Breast epithelium (tissue), 4 donors: Measurements from ENCODE around the gene ST6GALNAC2. TPM values are rescaled to one million over a fixed set of nuclear protein-coding genes. Genes with fewer than 3 reads are reported as not detected.
"Not testable (repeated sequence)": the region's sequence is repeated elsewhere in the genome, so short reads cannot be mapped to it uniquely, and the experiment has no call there.

Source experiments
- DNase-seq, 2 donors: peaks; one replicate each; pipeline ENCODE4 v3.0.0-alpha.2; 2019; ENCODE audit warnings: low spot score in 2 of 2
- H3K27ac ChIP-seq, 2 donors: fragments of 200-600 bp; sonication (generic) in 1 of 2; one replicate each; pipeline ENCODE4 v1.5.1; 2016 to 2019; ENCODE audit warnings: mild to moderate bottlenecking in 1 of 2
- H3K27me3 ChIP-seq, 2 donors: fragments of 200-600 bp; sonication (generic) in 1 of 2; one replicate each; pipeline versions ENCODE4 v1.5.1 to v1.6.0; 2017 to 2019; ENCODE audit warnings: control low read depth in 1 of 2, mild to moderate bottlenecking in 1 of 2
- H3K36me3 ChIP-seq: fragments of 200-600 bp; one replicate; pipeline ENCODE4 v1.5.1; 2019
- H3K4me1 ChIP-seq, 2 donors: fragments of 200-600 bp; sonication (generic); one replicate each; pipeline ENCODE4 v1.5.1; 2016 to 2019; ENCODE audit warnings: control low read depth in 1 of 2
- H3K4me3 ChIP-seq, 3 donors: fragments of 200-600 bp; sonication (generic); 1 replicate in 2 of 3; 2 replicates in 1 of 3; pipeline ENCODE4 v1.5.1; 2016 to 2019; ENCODE audit warnings: mild to moderate bottlenecking in 3 of 3, moderate library complexity in 2 of 3
- H3K9me3 ChIP-seq, 2 donors: fragments of 200-600 bp; sonication (generic) in 1 of 2; one replicate each; pipeline ENCODE4 v1.5.1; 2016 to 2019; ENCODE audit warnings: control low read depth in 1 of 2
- POLR2A ChIP-seq: fragments of 450-650 bp; IDR thresholded peaks from one replicate; pipeline ENCODE4 v1.6.1; 2016; ENCODE audit warnings: antibody characterized with exemption, mild to moderate bottlenecking, moderate library complexity
- POLR2AphosphoS5 ChIP-seq, 3 donors: sonication (generic); formaldehyde crosslinking; IDR thresholded peaks; one replicate each; pipeline ENCODE4 v1.6.1; 2017; ENCODE audit warnings: antibody characterized with exemption in 3 of 3
- intact Hi-C: fragments of 100-400 bp; cut with DNase I; formaldehyde crosslinking; loops from one replicate; pipeline ENCODE4 v1.15.1; 2023; ENCODE audit warnings: low total_unique reads
- total RNA-seq, 3 donors: library from RNA; depleted of rRNA; stranded (reverse); fragments of >200 nt; gene quantifications; one replicate each; pipeline ENCODE4 v1.1.0, GENCODE V29; 2016
- TF ChIP-seq, protein P1 (sequence below), 3 donors: fragments of 450-650 bp; IDR thresholded peaks; one replicate each; pipeline ENCODE4 v1.5.1; 2016 to 2017; ENCODE audit warnings: antibody characterized with exemption in 3 of 3, mild to moderate bottlenecking in 3 of 3, moderate library complexity in 3 of 3

ST6GALNAC2 gene
- total RNA-seq, 3 donors from 2014 or later, result 10.5 to 39.8 (median 12.0) TPM

DNA sequence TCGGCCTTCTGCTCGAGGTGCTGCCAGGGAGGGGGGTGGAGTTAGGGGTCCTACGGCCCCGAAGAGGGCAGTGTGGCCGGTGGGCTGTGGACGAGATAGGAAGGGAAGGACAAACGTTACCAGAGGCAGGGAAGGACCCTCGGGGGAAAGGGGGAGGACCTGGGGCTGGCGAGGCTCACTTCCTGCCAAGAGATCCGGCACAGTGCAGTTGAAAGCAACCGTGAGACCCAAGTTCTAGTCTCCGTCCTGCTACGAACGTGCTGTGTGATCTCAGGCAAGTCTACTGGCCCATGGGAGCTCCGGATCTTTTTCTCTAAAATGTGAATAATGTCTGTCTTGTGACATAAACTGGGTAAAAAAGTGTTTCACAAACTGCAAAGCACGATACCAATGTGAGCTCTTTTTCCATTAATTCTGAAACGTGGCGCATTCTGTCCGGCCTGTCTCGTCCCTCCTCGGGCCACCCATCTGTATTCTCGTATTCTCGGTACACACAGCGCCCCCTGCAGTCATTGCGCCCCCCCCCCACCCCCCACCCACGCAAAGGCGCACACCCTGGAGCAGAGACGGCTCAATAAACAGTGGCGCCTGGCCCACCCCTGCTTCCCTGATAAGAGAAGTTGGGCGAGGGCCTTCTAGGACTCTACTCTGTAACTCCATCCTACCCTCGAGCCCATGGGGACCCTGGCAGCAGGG is 57.0 kb downstream of the ST6GALNAC2 start:
- TF ChIP-seq POLR2A (no peak), POLR2AphosphoS5 (IDR thresholded peaks at IDR 0.05) (no peak)
- TF ChIP-seq, protein P1, sequence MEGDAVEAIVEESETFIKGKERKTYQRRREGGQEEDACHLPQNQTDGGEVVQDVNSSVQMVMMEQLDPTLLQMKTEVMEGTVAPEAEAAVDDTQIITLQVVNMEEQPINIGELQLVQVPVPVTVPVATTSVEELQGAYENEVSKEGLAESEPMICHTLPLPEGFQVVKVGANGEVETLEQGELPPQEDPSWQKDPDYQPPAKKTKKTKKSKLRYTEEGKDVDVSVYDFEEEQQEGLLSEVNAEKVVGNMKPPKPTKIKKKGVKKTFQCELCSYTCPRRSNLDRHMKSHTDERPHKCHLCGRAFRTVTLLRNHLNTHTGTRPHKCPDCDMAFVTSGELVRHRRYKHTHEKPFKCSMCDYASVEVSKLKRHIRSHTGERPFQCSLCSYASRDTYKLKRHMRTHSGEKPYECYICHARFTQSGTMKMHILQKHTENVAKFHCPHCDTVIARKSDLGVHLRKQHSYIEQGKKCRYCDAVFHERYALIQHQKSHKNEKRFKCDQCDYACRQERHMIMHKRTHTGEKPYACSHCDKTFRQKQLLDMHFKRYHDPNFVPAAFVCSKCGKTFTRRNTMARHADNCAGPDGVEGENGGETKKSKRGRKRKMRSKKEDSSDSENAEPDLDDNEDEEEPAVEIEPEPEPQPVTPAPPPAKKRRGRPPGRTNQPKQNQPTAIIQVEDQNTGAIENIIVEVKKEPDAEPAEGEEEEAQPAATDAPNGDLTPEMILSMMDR (IDR thresholded peaks at IDR 0.05), result no peak
- Histone ChIP-seq H3K27ac (peak overlapping the region; percentile 94 to 99), H3K9me3 (no peaks in the 10 kb centered on the region), H3K27me3 (no peaks in the 10 kb centered on the region), H3K4me1 (peaks cover 20 to 25% of the 10 kb centered on the region in 2 donors), H3K36me3 (no peaks in the 10 kb centered on the region), H3K4me3 (peak overlapping the region in 2 of 3 donors; percentile 18 to 53)
- intact Hi-C loops, result no loop called here
- no peak for DNase-seq

DNA sequence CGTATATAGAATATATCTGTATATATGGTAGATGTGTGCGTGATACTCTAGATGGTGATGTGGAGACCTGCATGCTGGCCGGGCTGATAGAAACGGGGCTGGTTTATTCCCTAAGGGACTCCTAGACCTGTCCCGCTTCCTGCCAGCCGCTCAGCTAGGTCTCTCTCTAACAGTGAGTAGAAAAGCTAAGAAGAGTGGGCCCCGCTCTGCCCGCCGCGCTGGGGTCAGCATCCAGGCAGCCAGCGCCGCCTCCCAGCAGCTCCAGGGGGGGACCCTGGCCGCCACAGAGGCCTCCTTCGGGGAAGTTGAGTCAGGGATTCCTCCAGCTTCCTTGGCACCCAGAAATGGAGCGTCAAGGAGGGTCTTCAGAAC is 57.5 kb downstream of the ST6GALNAC2 start:
- DNase-seq, result no peak
- H3K27me3 ChIP-seq, result no peaks in the 10 kb centered on the region
- intact Hi-C loops, result no loop called here
- H3K9me3 ChIP-seq, result no peaks in the 10 kb centered on the region
- peak overlapping the region; percentile 94 to 99 for H3K27ac ChIP-seq
- TF ChIP-seq POLR2AphosphoS5 (IDR thresholded peaks at IDR 0.05) (peak in 1 of 3 donors; percentile 0), POLR2A (no peak)
- TF ChIP-seq, protein P1 (IDR thresholded peaks at IDR 0.05), result no peak
- peaks cover 20 to 25% of the 10 kb centered on the region in 2 donors for H3K4me1 ChIP-seq
- H3K36me3 ChIP-seq, result no peaks in the 10 kb centered on the region
- H3K4me3 ChIP-seq, result peak overlapping the region in 2 of 3 donors; percentile 18 to 53

DNA sequence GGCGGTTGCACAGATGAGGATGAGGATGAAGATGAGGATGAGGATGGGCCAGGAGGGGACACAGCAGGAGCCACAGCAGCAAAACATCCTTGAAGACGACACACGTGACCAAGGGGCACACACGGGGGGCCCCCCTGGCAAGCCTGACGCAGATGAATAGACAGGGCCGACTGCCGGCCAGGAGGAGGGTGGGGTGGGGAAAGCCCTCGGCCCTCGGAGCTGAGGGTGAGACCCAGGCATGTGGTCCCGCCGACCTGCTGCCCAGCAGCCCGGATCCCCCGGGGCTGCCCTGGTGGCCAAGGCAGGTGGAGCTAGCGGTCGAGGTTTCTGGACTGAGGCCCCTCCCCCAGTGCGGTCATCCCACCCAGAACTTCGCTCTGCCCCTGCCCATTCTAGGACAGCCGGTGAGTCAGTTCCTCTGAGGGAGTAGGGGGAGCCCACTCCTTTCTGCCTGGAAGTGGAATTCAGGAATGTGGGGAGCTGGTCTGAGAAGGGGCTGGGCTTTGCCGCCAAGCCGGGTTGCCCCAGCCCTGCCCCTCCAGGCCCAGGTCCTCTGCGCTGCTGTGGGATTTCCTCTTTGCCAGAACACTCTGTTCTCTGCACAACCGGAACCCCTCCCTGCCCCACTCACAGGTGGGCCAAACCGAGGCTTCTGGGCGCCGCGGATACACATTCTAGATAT is 58.1 kb downstream of the ST6GALNAC2 start:
- peak overlapping the region in 2 of 3 donors; percentile 18 to 53 for H3K4me3 ChIP-seq
- peaks cover 20 to 25% of the 10 kb centered on the region in 2 donors for H3K4me1 ChIP-seq
- H3K9me3 ChIP-seq, result no peaks in the 10 kb centered on the region
- TF ChIP-seq, protein P1 (IDR thresholded peaks at IDR 0.05), result peak in 2 of 3 donors; percentile 5 to 26
- peak; percentile 19 to 64 (median 48) for TF ChIP-seq POLR2AphosphoS5 (IDR thresholded peaks at IDR 0.05)
- no peak for TF ChIP-seq POLR2A
- intact Hi-C loops, result no loop called here
- DNase-seq, result no peak
- peak overlapping the region; percentile 94 to 99 for H3K27ac ChIP-seq
- no peaks in the 10 kb centered on the region for H3K36me3 ChIP-seq
- no peaks in the 10 kb centered on the region for H3K27me3 ChIP-seq

DNA sequence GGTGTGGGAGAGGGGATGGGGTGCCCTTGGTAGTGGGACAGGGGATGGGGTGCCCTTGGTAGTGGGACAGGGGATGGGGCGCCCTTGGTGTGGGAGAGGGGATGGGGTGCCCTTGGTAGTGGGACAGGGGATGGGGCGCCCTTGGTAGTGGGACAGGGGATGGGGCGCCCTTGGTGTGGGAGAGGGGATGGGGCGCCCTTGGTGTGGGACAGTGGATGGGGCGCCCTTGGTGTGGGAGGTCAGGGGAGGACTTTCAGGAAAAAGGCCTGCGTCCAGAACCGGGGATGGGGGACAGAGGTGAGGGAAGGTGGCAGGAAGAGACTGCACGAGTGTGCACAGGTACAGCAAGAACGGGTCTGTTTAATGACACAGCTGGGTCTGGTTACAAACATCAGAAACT is 58.6 kb downstream of the ST6GALNAC2 start:
- H3K4me3 ChIP-seq, result peak overlapping the region in 1 of 3 donors; percentile 53
- H3K9me3 ChIP-seq, DNase-seq, H3K27me3 ChIP-seq, intact Hi-C loops, H3K36me3 ChIP-seq: not testable (repeated sequence)
- peak overlapping the region; percentile 94 to 99 for H3K27ac ChIP-seq
- H3K4me1 ChIP-seq, result peaks cover 20 to 25% of the 10 kb centered on the region in 2 donors

DNA sequence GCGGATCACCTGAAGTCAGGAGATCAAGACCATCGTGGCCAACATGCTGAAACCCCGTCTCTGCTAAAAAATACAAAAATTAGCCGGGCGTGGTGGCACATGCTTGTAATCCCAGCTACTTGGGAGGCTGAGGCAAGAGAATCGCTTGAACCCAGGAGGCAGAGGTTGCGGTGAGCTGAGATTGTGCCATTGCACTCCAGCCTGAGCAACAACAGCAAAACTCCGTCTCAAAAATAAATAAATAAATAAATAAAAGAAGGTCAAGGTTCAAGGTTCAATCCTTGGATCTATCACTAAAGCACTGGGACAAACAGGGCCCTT is 60.2 kb downstream of the ST6GALNAC2 start:
- H3K27ac ChIP-seq, result peak overlapping the region in 1 of 2 donors; percentile 72
- H3K27me3 ChIP-seq, H3K4me3 ChIP-seq, H3K36me3 ChIP-seq, intact Hi-C loops, H3K9me3 ChIP-seq, DNase-seq: not testable (repeated sequence)
- peaks cover 17 to 20% of the 10 kb centered on the region in 2 donors for H3K4me1 ChIP-seq
